H1 (cell line): ENCODE data around the gene ZNF516. TPM values are rescaled to one million over a fixed set of nuclear protein-coding genes. Genes with fewer than 3 reads are reported as not detected.

ENCODE experiments used
- CTCF ChIA-PET: fragments of 300-600 bp; sonication (Branson Sonifier 250); formaldehyde crosslinking; loops from one replicate; lab custom pipeline; 2021; ENCODE audit not compliant: partially characterized antibody; lab: Charles Lee
- POLR2A ChIA-PET: fragments of 300-600 bp; sonication (Branson Sonifier 250); formaldehyde crosslinking; loops from one replicate; lab custom pipeline; 2021; ENCODE audit warnings: inconsistent platforms; ENCODE audit not compliant: partially characterized antibody; lab: Charles Lee
- DNase-seq, 2 experiments: peaks; one replicate each; pipeline versions ENCODE4 v3.0.0 to v3.0.0-alpha.2; 2010 to 2022; ENCODE audit warnings: low spot score in 2 of 2, low read depth in 1 of 2, mixed read lengths in 1 of 2
- FAIRE-seq: peaks from 2 replicates; lab custom pipeline; 2011; peaks lifted over from hg19 to GRCh38; lab: Jason Lieb, UNC
- H2AFZ ChIP-seq: 2 replicates; pipeline ENCODE4 v1.8.1; 2012; ENCODE audit warnings: low read length, inconsistent platforms
- H2AK5ac ChIP-seq: 2 replicates; pipeline ENCODE4 v1.6.1; 2013; ENCODE audit warnings: low read depth, low read length
- H2BK120ac ChIP-seq: replicated peaks from 2 replicates; pipeline ENCODE3; 2013; ENCODE audit warnings: low read depth, low read length, inconsistent platforms
- H2BK12ac ChIP-seq: 2 replicates; pipeline ENCODE4 v1.6.1; 2013; ENCODE audit warnings: low read depth, low read length
- H2BK15ac ChIP-seq: 2 replicates; pipeline ENCODE4 v1.6.1; 2013; ENCODE audit warnings: low read length
- H2BK20ac ChIP-seq: 2 replicates; pipeline ENCODE4 v1.6.1; 2013; ENCODE audit warnings: low read length
- H2BK5ac ChIP-seq: 2 replicates; pipeline ENCODE4 v1.6.1; 2013; ENCODE audit warnings: low read depth, low read length
- H3K14ac ChIP-seq: 2 replicates; pipeline ENCODE4 v1.6.1; 2013; ENCODE audit warnings: inconsistent platforms; ENCODE audit not compliant: insufficient read length
- H3K18ac ChIP-seq: 2 replicates; pipeline ENCODE4 v1.6.1; 2013; ENCODE audit warnings: low read length; ENCODE audit errors: extremely low read depth
- H3K23ac ChIP-seq: 2 replicates; pipeline ENCODE4 v1.6.1; 2013; ENCODE audit warnings: inconsistent platforms; ENCODE audit not compliant: insufficient read length
- H3K23me2 ChIP-seq: 2 replicates; pipeline ENCODE4 v1.6.1; 2013; ENCODE audit warnings: low read depth, low read length
- H3K27ac ChIP-seq: 2 replicates; pipeline ENCODE4 v1.6.1; 2011; ENCODE audit warnings: low read depth, low read length, inconsistent platforms
- H3K27me3 ChIP-seq, 4 experiments: replicated peaks in 1 of 4; 1 replicate in 1 of 4; 2 replicates in 3 of 4; pipeline versions ENCODE4 v1.6.1 to v1.8.1; 2011 to 2013; ENCODE audit warnings: low read length in 3 of 4, mild to moderate bottlenecking in 3 of 4, inconsistent platforms in 2 of 4, mixed read lengths in 2 of 4, moderate library complexity in 1 of 4; ENCODE audit not compliant: control insufficient read depth in 3 of 4, insufficient read depth in 3 of 4; ENCODE audit errors: extremely low read depth in 1 of 4
- H3K36me3 ChIP-seq, 4 experiments: 2 replicates each; pipeline versions ENCODE4 v1.6.1 to v1.8.1; 2011 to 2013; ENCODE audit warnings: mild to moderate bottlenecking in 4 of 4, low read length in 3 of 4, moderate library complexity in 2 of 4, control low read depth in 1 of 4, inconsistent platforms in 1 of 4; ENCODE audit not compliant: insufficient read depth in 4 of 4, control insufficient read depth in 2 of 4
- H3K4ac ChIP-seq: replicated peaks from 2 replicates; pipeline ENCODE3; 2013; ENCODE audit warnings: low read length, low read depth, mixed read lengths, inconsistent platforms; ENCODE audit not compliant: insufficient read length
- H3K4me1 ChIP-seq, 4 experiments: replicated peaks in 1 of 4; 1 replicate in 1 of 4; 2 replicates in 3 of 4; pipeline versions ENCODE4 v1.6.1 to v1.8.1; 2011 to 2013; ENCODE audit warnings: low read length in 3 of 4, inconsistent platforms in 2 of 4, mixed read lengths in 1 of 4; ENCODE audit not compliant: insufficient read depth in 4 of 4, control insufficient read depth in 3 of 4
- H3K4me2 ChIP-seq, 2 experiments: 2 replicates each; pipeline versions ENCODE4 v1.6.1 to v1.8.1; 2011 to 2013; ENCODE audit warnings: low read depth in 2 of 2, low read length in 2 of 2, control low read depth in 1 of 2, inconsistent platforms in 1 of 2, mild to moderate bottlenecking in 1 of 2; ENCODE audit not compliant: insufficient read depth in 1 of 2
- H3K4me3 ChIP-seq, 4 experiments: fragments of 200-600, 300-600 bp in 1 of 4; sonication (generic), shearing (Covaris generic), sonication (Bioruptor Twin) in 1 of 4; 2 replicates each; pipeline versions ENCODE4 v1.5.1 to v1.8.1; 2011 to 2016; ENCODE audit warnings: low read length in 4 of 4, low read depth in 3 of 4, control low read depth in 2 of 4, inconsistent platforms in 2 of 4, mild to moderate bottlenecking in 2 of 4, mixed read lengths in 1 of 4, moderate library complexity in 1 of 4; ENCODE audit not compliant: insufficient read depth in 2 of 4; ENCODE audit errors: extremely low read depth in 1 of 4
- H3K56ac ChIP-seq: replicated peaks from 2 replicates; pipeline ENCODE3; 2013; ENCODE audit warnings: low read depth, mild to moderate bottlenecking, mixed read lengths, low read length, inconsistent platforms; ENCODE audit not compliant: insufficient read length
- H3K79me1 ChIP-seq: 2 replicates; pipeline ENCODE4 v1.6.1; 2013; ENCODE audit warnings: low read depth, low read length, control low read depth
- H3K79me2 ChIP-seq, 2 experiments: 2 replicates each; pipeline versions ENCODE4 v1.6.1 to v1.8.1; 2012 to 2013; ENCODE audit warnings: low read length in 2 of 2, mild to moderate bottlenecking in 2 of 2, inconsistent platforms in 1 of 2; ENCODE audit not compliant: insufficient read depth in 2 of 2, control insufficient read depth in 1 of 2
- H3K9ac ChIP-seq, 4 experiments: replicated peaks in 1 of 4; 1 replicate in 1 of 4; 2 replicates in 3 of 4; pipeline versions ENCODE4 v1.6.1 to v1.8.1; 2011 to 2013; ENCODE audit warnings: low read depth in 3 of 4, low read length in 3 of 4, control low read depth in 2 of 4, mild to moderate bottlenecking in 2 of 4, moderate library complexity in 2 of 4, inconsistent platforms in 1 of 4; ENCODE audit errors: extremely low read depth in 1 of 4
- H3K9me3 ChIP-seq, 2 experiments: 2 replicates each; pipeline versions ENCODE4 v1.6.1 to v1.8.1; 2012 to 2013; ENCODE audit warnings: mild to moderate bottlenecking in 2 of 2, moderate library complexity in 2 of 2, control low read depth in 1 of 2, inconsistent platforms in 1 of 2, low read depth in 1 of 2, low read length in 1 of 2, mixed read lengths in 1 of 2; ENCODE audit not compliant: insufficient read depth in 2 of 2
- H4K20me1 ChIP-seq, 2 experiments: replicated peaks in 1 of 2; 2 replicates each; pipeline versions ENCODE3 to v1.8.1; 2011 to 2013; ENCODE audit warnings: inconsistent platforms in 2 of 2, low read length in 2 of 2, mild to moderate bottlenecking in 1 of 2; ENCODE audit not compliant: insufficient read depth in 2 of 2, control insufficient read depth in 1 of 2
- H4K5ac ChIP-seq: 2 replicates; pipeline ENCODE4 v1.6.1; 2013; ENCODE audit warnings: low read length, low read depth, mixed read lengths, inconsistent platforms; ENCODE audit not compliant: insufficient read length
- H4K8ac ChIP-seq: 2 replicates; pipeline ENCODE4 v1.8.0; 2013; ENCODE audit warnings: mild to moderate bottlenecking, moderate library complexity, low read length, inconsistent platforms; ENCODE audit not compliant: insufficient read depth; ENCODE audit errors: extremely low read depth
- H4K91ac ChIP-seq: replicated peaks from 2 replicates; pipeline ENCODE3; 2013; ENCODE audit warnings: low read length, mixed read lengths, inconsistent platforms; ENCODE audit not compliant: insufficient read length
- ATF2 ChIP-seq: IDR thresholded peaks from 2 replicates; pipeline ENCODE4 v1.6.1; 2012; ENCODE audit warnings: low read length, inconsistent platforms
- BACH1 ChIP-seq: IDR thresholded peaks from 2 replicates; pipeline ENCODE4 v1.6.1; 2012; ENCODE audit warnings: low read length, improper control_type of control experiment
- CBX5 ChIP-seq: fragments of 300-800, 300-1000 bp; sonication (generic); IDR thresholded peaks from 2 replicates; pipeline ENCODE4 v1.7.1; 2016; ENCODE audit warnings: antibody characterized with exemption, low read length, low read depth
- CBX8 ChIP-seq: fragments of 300-800, 300-1000 bp; sonication (generic); IDR thresholded peaks from 2 replicates; pipeline ENCODE4 v1.7.1; 2016; ENCODE audit warnings: low read depth, low read length, borderline replicate concordance
- CHD1 ChIP-seq: IDR thresholded peaks from 2 replicates; pipeline ENCODE4 v1.6.1; 2012; ENCODE audit warnings: low read depth, low read length, improper control_type of control experiment
- E2F6 ChIP-seq: IDR thresholded peaks from 2 replicates; pipeline ENCODE4 v1.6.1; 2012; ENCODE audit warnings: inconsistent platforms
- MAX ChIP-seq: IDR thresholded peaks from 2 replicates; pipeline ENCODE4 v1.6.1; 2012; ENCODE audit warnings: inconsistent platforms
- RFX5 ChIP-seq: IDR thresholded peaks from 2 replicates; pipeline ENCODE4 v1.6.1; 2011; ENCODE audit warnings: low read depth, low read length, improper control_type of control experiment, borderline replicate concordance
- RXRA ChIP-seq: IDR thresholded peaks from 2 replicates; pipeline ENCODE4 v1.6.1; 2011; ENCODE audit warnings: low read depth, mild to moderate bottlenecking, low read length, moderate library complexity; ENCODE audit not compliant: insufficient read depth
- SP4 ChIP-seq: IDR thresholded peaks from 2 replicates; pipeline ENCODE4 v1.6.1; 2012; ENCODE audit warnings: low read length, inconsistent platforms
- TAF7 ChIP-seq: optimal IDR thresholded peaks from 2 replicates; pipeline ENCODE3; 2011; ENCODE audit warnings: low read depth, mild to moderate bottlenecking, inconsistent platforms, low read length, moderate library complexity, borderline replicate concordance
- TEAD4 ChIP-seq: IDR thresholded peaks from 2 replicates; pipeline ENCODE4 v1.6.1; 2012; ENCODE audit warnings: low read depth, low read length, inconsistent platforms, mixed read lengths
- WGBS, 2 experiments: shearing (Covaris generic) in 1 of 2; methylation state at CpG; one replicate each; pipeline versions ENCODE4 v1.1.6 to v1.1.7; 2013 to 2015; ENCODE audit warnings: low lambda C conversion rate in 2 of 2, mixed read lengths in 2 of 2, inconsistent platforms in 1 of 2, low coverage in 1 of 2, missing lambda C conversion rate in 1 of 2; ENCODE audit not compliant: insufficient replicate concordance in 2 of 2, insufficient coverage in 1 of 2, insufficient read length in 1 of 2; ENCODE audit errors: extremely low coverage in 1 of 2, missing lambda C conversion rate in 1 of 2; 5-methylcytosine and 5-hydroxymethylcytosine counted together
- polyA plus RNA-seq, 7 experiments: library from polyadenylated mRNA; depleted of rRNA in 3 of 7; stranded (reverse) in 5 of 7; unstranded in 2 of 7; fragments of >200 nt in 5 of 7; fragments of 200-250 nt in 2 of 7; gene quantifications; 1 replicate in 5 of 7; 2 replicates in 1 of 7; 4 replicates in 1 of 7; pipeline versions ENCODE4 v1.2.1 to v1.2.3, GENCODE V29; 2011 to 2013; ENCODE audit warnings: missing spikeins in 2 of 7, mixed read lengths in 2 of 7
- total RNA-seq: library from RNA; stranded (reverse); fragmentation: NEBNext Ultra II Directional; extraction: Animal tissue kit (Norgen Biotek cat#: 25700); gene quantifications from 2 replicates; pipeline ENCODE4 v1.2.1, GENCODE V29; 2021

ZNF516 gene
- total and polyA plus RNA-seq, 2 of the 8 experiments (the other 6 are each of a cell fraction or from before 2014, with no cell fraction given) = 7.3 to 17.0 TPM

- H2BK15ac ChIP-seq = no peak overlapping the region
- H3K36me3 ChIP-seq = peaks cover 0 to 23% (median 8%) of the 10 kb centered on the region in 4 experiments; a peak in 5 of 8 replicates
- no peak overlapping the region for H3K23ac ChIP-seq
- H3K27ac ChIP-seq = no peak overlapping the region
- no peak overlapping the region for H3K4ac ChIP-seq
- no peak overlapping the region for H2BK20ac ChIP-seq
- no peak overlapping the region for H3K56ac ChIP-seq
- H3K4me2 ChIP-seq = no peak overlapping the region
- H4K20me1 ChIP-seq = peaks cover 2 to 7% of the 10 kb centered on the region in 2 experiments
- no peak overlapping the region for H4K8ac ChIP-seq
- no peak for FAIRE-seq
- no peak overlapping the region for H2BK120ac ChIP-seq
- DNase-seq = no peak
- no peak overlapping the region for H4K5ac ChIP-seq
- peaks cover 8% of the 10 kb centered on the region for H3K79me1 ChIP-seq
- H2BK5ac ChIP-seq = no peak overlapping the region
- H3K4me1 ChIP-seq = no peaks in the 10 kb centered on the region; a peak in 2 of 7 replicates
- H2AK5ac ChIP-seq = no peak overlapping the region
- 94% methylated on average over 3 of the region's 3 CpGs; no CpG with 5 or more reads in 1 of the 2 experiments for WGBS, 2 experiments
- ChIA-PET CTCF (interaction anchor here (1.0 to 1.2 kb wide), 3 partner anchors 9 to 264 kb away, joined by 3 to 5 read pairs (median 3); no protein-coding TSS in a partner anchor), POLR2A (no interaction called here)
- H2AFZ ChIP-seq = no peak overlapping the region
- no peak overlapping the region for H2BK12ac ChIP-seq
- no peaks in the 10 kb centered on the region for H3K9me3 ChIP-seq
- no peaks in the 10 kb centered on the region for H3K23me2 ChIP-seq
- H3K18ac ChIP-seq = no peak overlapping the region
- H4K91ac ChIP-seq = no peak overlapping the region
- peaks cover 0 to 37% of the 10 kb centered on the region in 2 experiments; a peak in 1 of 4 replicates for H3K79me2 ChIP-seq
- H3K4me3 ChIP-seq = no peak overlapping the region
- no peak overlapping the region for H3K14ac ChIP-seq
- H3K9ac ChIP-seq = no peak overlapping the region
- no peaks in the 10 kb centered on the region for H3K27me3 ChIP-seq
- TF ChIP-seq CBX8 (no peak), MAX (no peak), BACH1 (no peak), TAF7 (no peak), ATF2 (no peak), TEAD4 (no peak), CBX5 (no peak), CHD1 (no peak), SP4 (no peak), E2F6 (no peak), RFX5 (no peak), RXRA (no peak)
These were observed 49.8 kb downstream of the ZNF516 start for GRCh38 chr18:76445275-76445674.
